Right lobe of liver (tissue), 4 donors: ENCODE measurements around the gene ATG7.

ENCODE experiments used
- POLR2A ChIP-seq: fragments of 450-650 bp; IDR thresholded peaks from one replicate; pipeline ENCODE4 v1.6.1; 2017; ENCODE audit warnings: antibody characterized with exemption, mild to moderate bottlenecking
- TF ChIP-seq, protein P1 (sequence below), 4 donors: fragments of 200-600 bp in 3 of 4; fragments of 450-650 bp in 1 of 4; IDR thresholded peaks; one replicate each; pipeline versions ENCODE4 v1.5.1 to v1.8.0; 2016 to 2022; ENCODE audit warnings: antibody characterized with exemption in 4 of 4, mild to moderate bottlenecking in 2 of 4
- donor health status: DM: no; HTN: no; CAD: no.
- donor health status: DM: no; HTN: no; CAD: no.
- donor health status: DM: no; HTN: yes; CAD: no.

DNA sequence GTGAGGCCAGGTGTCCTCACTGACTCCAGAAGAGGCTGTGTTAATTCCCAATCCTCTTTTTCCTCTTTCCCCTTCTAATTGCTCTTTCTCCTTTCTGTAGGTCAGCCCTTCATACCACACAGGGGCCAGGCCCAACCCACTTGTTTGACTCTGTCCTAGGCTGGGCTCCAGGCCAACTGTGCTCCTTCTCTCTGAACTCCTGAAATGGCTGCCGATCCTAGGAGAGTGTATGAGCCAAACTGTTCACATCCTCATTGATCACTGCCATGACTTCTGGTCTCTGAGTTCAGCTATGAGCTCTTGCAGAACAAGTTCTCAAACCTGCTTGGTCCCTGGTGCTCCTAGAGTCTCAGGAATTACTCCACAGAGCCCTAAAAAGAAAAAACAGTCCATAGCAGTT is 226.4 kb downstream of the ATG7 start:
- TF ChIP-seq, protein P1, sequence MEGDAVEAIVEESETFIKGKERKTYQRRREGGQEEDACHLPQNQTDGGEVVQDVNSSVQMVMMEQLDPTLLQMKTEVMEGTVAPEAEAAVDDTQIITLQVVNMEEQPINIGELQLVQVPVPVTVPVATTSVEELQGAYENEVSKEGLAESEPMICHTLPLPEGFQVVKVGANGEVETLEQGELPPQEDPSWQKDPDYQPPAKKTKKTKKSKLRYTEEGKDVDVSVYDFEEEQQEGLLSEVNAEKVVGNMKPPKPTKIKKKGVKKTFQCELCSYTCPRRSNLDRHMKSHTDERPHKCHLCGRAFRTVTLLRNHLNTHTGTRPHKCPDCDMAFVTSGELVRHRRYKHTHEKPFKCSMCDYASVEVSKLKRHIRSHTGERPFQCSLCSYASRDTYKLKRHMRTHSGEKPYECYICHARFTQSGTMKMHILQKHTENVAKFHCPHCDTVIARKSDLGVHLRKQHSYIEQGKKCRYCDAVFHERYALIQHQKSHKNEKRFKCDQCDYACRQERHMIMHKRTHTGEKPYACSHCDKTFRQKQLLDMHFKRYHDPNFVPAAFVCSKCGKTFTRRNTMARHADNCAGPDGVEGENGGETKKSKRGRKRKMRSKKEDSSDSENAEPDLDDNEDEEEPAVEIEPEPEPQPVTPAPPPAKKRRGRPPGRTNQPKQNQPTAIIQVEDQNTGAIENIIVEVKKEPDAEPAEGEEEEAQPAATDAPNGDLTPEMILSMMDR (IDR thresholded peaks at IDR 0.05) = no peak
- no peak for TF ChIP-seq POLR2A
